Keratinocyte (primary cell): ENCODE measurements around the gene SYNGR1.

ENCODE experiments used
- EZH2 ChIP-seq: IDR thresholded peaks from one replicate; pipeline ENCODE4 v1.6.1; 2012; ENCODE audit warnings: inconsistent platforms, mild to moderate bottlenecking, low read length, moderate library complexity
- TF ChIP-seq, protein P1 (sequence below), 3 experiments: IDR thresholded peaks in 1 of 3; conservative IDR thresholded peaks in 1 of 3; optimal IDR thresholded peaks in 1 of 3; 2 replicates in 2 of 3; 3 replicates in 1 of 3; pipeline versions ENCODE3 to v1.5.1; 2011; ENCODE audit warnings: low read length in 3 of 3, mild to moderate bottlenecking in 3 of 3, moderate library complexity in 2 of 3, control low read depth in 1 of 3, inconsistent platforms in 1 of 3; ENCODE audit not compliant: insufficient read depth in 2 of 3; ENCODE audit errors: extremely low read depth in 1 of 3

DNA sequence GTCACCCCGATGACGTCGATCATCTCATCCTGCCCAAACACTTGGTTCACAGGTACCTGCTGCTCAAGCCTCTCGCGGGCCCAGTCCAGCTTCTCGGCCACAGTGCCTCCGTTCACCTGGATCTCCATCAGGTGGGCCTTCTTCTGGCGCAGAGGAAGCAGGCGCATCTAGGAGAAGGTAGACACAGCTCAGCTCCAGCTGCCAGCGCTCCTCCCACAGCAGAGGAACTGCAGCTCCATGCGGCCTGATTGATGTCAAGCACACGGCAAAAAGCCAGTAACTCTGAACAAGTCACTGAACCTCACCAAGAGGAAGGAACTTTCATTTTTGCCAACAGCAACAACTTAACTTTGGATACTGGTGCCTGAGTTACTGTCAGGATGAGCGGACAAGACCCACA, 34.4 kb upstream of the SYNGR1 start:
- TF ChIP-seq, protein P1, sequence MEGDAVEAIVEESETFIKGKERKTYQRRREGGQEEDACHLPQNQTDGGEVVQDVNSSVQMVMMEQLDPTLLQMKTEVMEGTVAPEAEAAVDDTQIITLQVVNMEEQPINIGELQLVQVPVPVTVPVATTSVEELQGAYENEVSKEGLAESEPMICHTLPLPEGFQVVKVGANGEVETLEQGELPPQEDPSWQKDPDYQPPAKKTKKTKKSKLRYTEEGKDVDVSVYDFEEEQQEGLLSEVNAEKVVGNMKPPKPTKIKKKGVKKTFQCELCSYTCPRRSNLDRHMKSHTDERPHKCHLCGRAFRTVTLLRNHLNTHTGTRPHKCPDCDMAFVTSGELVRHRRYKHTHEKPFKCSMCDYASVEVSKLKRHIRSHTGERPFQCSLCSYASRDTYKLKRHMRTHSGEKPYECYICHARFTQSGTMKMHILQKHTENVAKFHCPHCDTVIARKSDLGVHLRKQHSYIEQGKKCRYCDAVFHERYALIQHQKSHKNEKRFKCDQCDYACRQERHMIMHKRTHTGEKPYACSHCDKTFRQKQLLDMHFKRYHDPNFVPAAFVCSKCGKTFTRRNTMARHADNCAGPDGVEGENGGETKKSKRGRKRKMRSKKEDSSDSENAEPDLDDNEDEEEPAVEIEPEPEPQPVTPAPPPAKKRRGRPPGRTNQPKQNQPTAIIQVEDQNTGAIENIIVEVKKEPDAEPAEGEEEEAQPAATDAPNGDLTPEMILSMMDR (optimal IDR thresholded peaks at IDR 0.05 in 1 of 3, IDR thresholded peaks at IDR 0.05 in 1 of 3, conservative IDR thresholded peaks at IDR 0.05 in 1 of 3; ENCODE audit: extremely low read depth in 1 of 3, insufficient read depth in 2 of 3, low read length in 3 of 3) = no peak
- no peak for TF ChIP-seq EZH2
